Measurements from ENCODE around the gene EDIL3. TPM values are rescaled to one million over a fixed set of nuclear protein-coding genes. Genes with fewer than 3 reads are reported as not detected.

The EDIL3 gene
- total RNA-seq, 1 experiment from 2014 or later = not detected

GRCh38 chr5:84184857-84185256 lies 199.8 kb downstream of the EDIL3 start:
- no peak for DNase-seq
- Mint-ChIP-seq H3K27me3 (ENCODE audit: insufficient read depth, unreplicated experiment) (peaks cover 8% of the 10 kb centered on the region), H3K9me3 (ENCODE audit: unreplicated experiment) (no peaks in the 10 kb centered on the region), H3K4me1 (ENCODE audit: low read depth, unreplicated experiment) (no peaks in the 10 kb centered on the region), H3K27ac (ENCODE audit: unreplicated experiment) (no peak overlapping the region), H3K36me3 (ENCODE audit: insufficient read depth, unreplicated experiment) (no peaks in the 10 kb centered on the region), H3K4me3 (ENCODE audit: unreplicated experiment) (no peak overlapping the region)
- TF ChIP-seq CTCF (IDR thresholded peaks at IDR 0.05; ENCODE audit: insufficient read depth in 1 of 2, low read depth in 1 of 2, low read length in 1 of 2, severe bottlenecking in 1 of 2, unreplicated experiment in 1 of 2) = no peak
- Histone ChIP-seq H3K36me3 (ENCODE audit: control insufficient read depth, insufficient read depth, low read length) (no peaks in the 10 kb centered on the region), H3K4me3 (ENCODE audit: low read depth, low read length) (no peak overlapping the region), H3K27me3 (replicated peaks; ENCODE audit: control insufficient read depth, insufficient read depth, low read length) (no peaks in the 10 kb centered on the region), H3K4me1 (no peaks in the 10 kb centered on the region), H3K9me3 (no peaks in the 10 kb centered on the region)
- CTCF ChIA-PET = interaction anchor here (0.6 kb wide), 1 partner anchor 428 kb away, joined by 3 read pairs; no protein-coding TSS in a partner anchor
- POLR2A ChIA-PET = no interaction called here
- intact Hi-C loops (cut with micrococcal nuclease; ENCODE audit: unreplicated experiment) = no loop called here
- no TSS peak for BruUV-seq (replicated peaks)

DNA sequence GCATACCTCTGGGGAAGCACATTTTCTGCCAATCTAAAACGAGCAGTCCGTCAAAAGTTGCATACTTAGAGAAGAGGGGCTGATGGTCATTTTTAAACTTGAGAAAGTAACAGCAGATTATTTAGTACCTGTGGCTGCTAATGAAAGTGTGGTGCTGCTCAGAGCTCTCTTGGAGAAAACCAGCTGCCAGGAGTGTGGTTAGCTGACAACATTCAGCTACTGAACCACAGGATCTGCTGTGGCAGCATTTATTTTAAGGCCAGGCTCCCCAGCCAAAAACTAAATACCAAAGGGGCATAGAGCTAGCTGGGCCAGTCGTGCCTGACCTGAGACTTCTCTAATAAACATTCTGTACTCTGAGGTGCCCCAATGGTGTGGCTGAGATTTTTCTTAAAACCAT lies 203.6 kb downstream of the EDIL3 start:
- no peaks in the 10 kb centered on the region for H3K36me3 Mint-ChIP-seq (ENCODE audit: insufficient read depth, unreplicated experiment)
- H3K4me3 Mint-ChIP-seq (ENCODE audit: unreplicated experiment) = no peak overlapping the region
- CTCF ChIA-PET = no interaction called here
- POLR2A ChIA-PET = no interaction called here
- no peak for DNase-seq
- H3K4me1 ChIP-seq = no peaks in the 10 kb centered on the region
- no peaks in the 10 kb centered on the region; the same call in 1 of the 2 replicates for H3K27me3 ChIP-seq (replicated peaks; ENCODE audit: control insufficient read depth, insufficient read depth, low read length)
- H3K4me3 ChIP-seq (ENCODE audit: low read depth, low read length) = no peak overlapping the region
- no peaks in the 10 kb centered on the region for H3K4me1 Mint-ChIP-seq (ENCODE audit: low read depth, unreplicated experiment)
- H3K9me3 ChIP-seq = no peaks in the 10 kb centered on the region
- no peaks in the 10 kb centered on the region for H3K9me3 Mint-ChIP-seq (ENCODE audit: unreplicated experiment)
- H3K27ac Mint-ChIP-seq (ENCODE audit: unreplicated experiment) = no peak overlapping the region
- BruUV-seq (replicated peaks) = no TSS peak
- no peaks in the 10 kb centered on the region for H3K36me3 ChIP-seq (ENCODE audit: control insufficient read depth, insufficient read depth, low read length)
- intact Hi-C loops (cut with micrococcal nuclease; ENCODE audit: unreplicated experiment) = no loop called here
- peaks cover 8% of the 10 kb centered on the region for H3K27me3 Mint-ChIP-seq (ENCODE audit: insufficient read depth, unreplicated experiment)
- TF ChIP-seq CTCF (IDR thresholded peaks at IDR 0.05; ENCODE audit: insufficient read depth in 1 of 2, low read depth in 1 of 2, low read length in 1 of 2, severe bottlenecking in 1 of 2, unreplicated experiment in 1 of 2) = no peak

- Mint-ChIP-seq H3K27ac (ENCODE audit: unreplicated experiment) (no peak overlapping the region), H3K9me3 (ENCODE audit: unreplicated experiment) (no peaks in the 10 kb centered on the region), H3K4me3 (ENCODE audit: unreplicated experiment) (no peak overlapping the region), H3K4me1 (ENCODE audit: low read depth, unreplicated experiment) (no peaks in the 10 kb centered on the region), H3K27me3 (ENCODE audit: insufficient read depth, unreplicated experiment) (peaks cover 3% of the 10 kb centered on the region), H3K36me3 (ENCODE audit: insufficient read depth, unreplicated experiment) (no peaks in the 10 kb centered on the region)
- no peak for TF ChIP-seq CTCF (IDR thresholded peaks at IDR 0.05; ENCODE audit: insufficient read depth in 1 of 2, low read depth in 1 of 2, low read length in 1 of 2, severe bottlenecking in 1 of 2, unreplicated experiment in 1 of 2)
- POLR2A ChIA-PET = no interaction called here
- CTCF ChIA-PET = no interaction called here
- no peaks in the 10 kb centered on the region for H3K4me1 ChIP-seq
- no peak overlapping the region for H3K4me3 ChIP-seq (ENCODE audit: low read depth, low read length)
- H3K27me3 ChIP-seq (replicated peaks; ENCODE audit: control insufficient read depth, insufficient read depth, low read length) = no peaks in the 10 kb centered on the region
- DNase-seq = no peak
- no peaks in the 10 kb centered on the region for H3K9me3 ChIP-seq
- intact Hi-C loops (cut with micrococcal nuclease; ENCODE audit: unreplicated experiment) = no loop called here
- H3K36me3 ChIP-seq (ENCODE audit: control insufficient read depth, insufficient read depth, low read length) = no peaks in the 10 kb centered on the region
- BruUV-seq (replicated peaks) = no TSS peak
Measured at GRCh38 chr5:84168841-84169240, 215.8 kb downstream of the EDIL3 start.
